Measurements from ENCODE around the gene HEMGN.
"Not testable (repeated sequence)": the region's sequence is repeated elsewhere in the genome, so short reads cannot be mapped to it uniquely, and the experiment has no call there.

Gene HEMGN

GRCh38 chr9:97938081-97938644 is at the start of gene HEMGN:
Gene HEMGN, minus strand, starts transcription at chr9:97938172. Its CDS starts 36 bp downstream, at chr9:97938136.
- DNase-seq = peak; percentile 52

- no peak for DNase-seq
These were observed 49.5 kb upstream of the HEMGN start for GRCh38 chr9:97987487-97987886.

- peak; percentile 58 for DNase-seq
These were observed 47.3 kb upstream of the HEMGN start for GRCh38 chr9:97985058-97985861.

- DNase-seq = peak; percentile 84
These were observed 46.5 kb upstream of the HEMGN start for GRCh38 chr9:97984188-97985057.

GRCh38 chr9:97983589-97984187 is 45.7 kb upstream of the HEMGN start:
- peak; percentile 73 for DNase-seq

GRCh38 chr9:97982683-97983588 is 45.0 kb upstream of the HEMGN start, which contains the start of gene ANP32B:
Gene ANP32B, plus strand, starts transcription at chr9:97983341. Its CDS starts 215 bp downstream, at chr9:97983556.
- DNase-seq = peak; percentile 97

- peak; percentile 4 for DNase-seq
These were observed 44.1 kb upstream of the HEMGN start for GRCh38 chr9:97981846-97982682.

GRCh38 chr9:97980918-97981845 is 43.2 kb upstream of the HEMGN start:
- peak; percentile 3 for DNase-seq

GRCh38 chr9:97980479-97980803 is 42.5 kb upstream of the HEMGN start:
- no peak for DNase-seq

GRCh38 chr9:97979788-97980478 is 42.0 kb upstream of the HEMGN start:
- DNase-seq = peak; percentile 45

GRCh38 chr9:97978371-97979130 is 40.6 kb upstream of the HEMGN start:
- no peak for DNase-seq

GRCh38 chr9:97976633-97977032 is 38.7 kb upstream of the HEMGN start:
- DNase-seq = not testable (repeated sequence)

GRCh38 chr9:97975376-97975775 is 37.4 kb upstream of the HEMGN start:
- DNase-seq = no peak

GRCh38 chr9:97972753-97973152 is 34.8 kb upstream of the HEMGN start:
- DNase-seq = no peak

- no peak for DNase-seq
These were observed 32.2 kb upstream of the HEMGN start for GRCh38 chr9:97970165-97970564.

- DNase-seq = no peak
These were observed 31.0 kb upstream of the HEMGN start for GRCh38 chr9:97969014-97969413.

- DNase-seq = no peak
These were observed 28.5 kb upstream of the HEMGN start for GRCh38 chr9:97966493-97966892.

GRCh38 chr9:97964901-97965300 is 26.9 kb upstream of the HEMGN start:
- no peak for DNase-seq

All from CD4-positive, alpha-beta T cell treated with Interleukin-6 for 4 hours (primary cell).